Measurements from ENCODE around the gene ERCC1.

The ERCC1 gene

GRCh38 chr19:45428384-45429231, 4.9 kb upstream of the ERCC1 start:
- TF ChIP-seq CTCF (IDR thresholded peaks at IDR 0.05; ENCODE audit: control extremely low read depth, extremely low read depth, low read depth, missing control alignments) = peak; percentile 41
- ChIA-PET POLR2A (no interaction called here), CTCF (interaction anchor here (0.7 to 7.1 kb wide), 18 partner anchors 9 to 265 kb away, joined by 3 to 86 read pairs (median 4); no protein-coding TSS in a partner anchor)
- DNase-seq (ENCODE audit: extremely low spot score) = no peak

GRCh38 chr19:45424191-45425058, 708 bp upstream of the ERCC1 start:
- no peak for DNase-seq (ENCODE audit: extremely low spot score)
- ChIA-PET CTCF (interaction anchor here (0.7 to 2.2 kb wide), 4 partner anchors 15 to 61 kb away, joined by 3 to 14 read pairs (median 11); no protein-coding TSS in a partner anchor), POLR2A (no interaction called here)
- TF ChIP-seq CTCF (IDR thresholded peaks at IDR 0.05; ENCODE audit: control extremely low read depth, extremely low read depth, low read depth, missing control alignments) = no peak

- no peak for TF ChIP-seq CTCF (IDR thresholded peaks at IDR 0.05; ENCODE audit: control extremely low read depth, extremely low read depth, low read depth, missing control alignments)
- CTCF ChIA-PET = no interaction called here
- DNase-seq (ENCODE audit: extremely low spot score) = no peak
- POLR2A ChIA-PET = no interaction called here
Measured at GRCh38 chr19:45423033-45423588, 606 bp downstream of the ERCC1 start.

- ChIA-PET CTCF (interaction anchor here (2.4 to 3.1 kb wide), 2 partner anchors 17 to 63 kb away, joined by 14 to 20 read pairs; no protein-coding TSS in a partner anchor), POLR2A (interaction anchor here (1.5 kb wide), 1 partner anchor 46 kb away, joined by 6 read pairs; the partner anchor contains the start of gene FOSB)
Measured at GRCh38 chr19:45421947-45422498, 1.7 kb downstream of the ERCC1 start.

GRCh38 chr19:45420871-45421270, 2.8 kb downstream of the ERCC1 start:
- no peak for TF ChIP-seq CTCF (IDR thresholded peaks at IDR 0.05; ENCODE audit: control extremely low read depth, extremely low read depth, low read depth, missing control alignments)
- CTCF ChIA-PET = interaction anchor here (1.4 to 3.1 kb wide), 3 partner anchors 19 to 65 kb away, joined by 8 to 20 read pairs (median 14); no protein-coding TSS in a partner anchor
- POLR2A ChIA-PET = interaction anchor here (1.5 kb wide), 1 partner anchor 47 kb away, joined by 6 read pairs; the partner anchor contains the start of gene FOSB
- DNase-seq (ENCODE audit: extremely low spot score) = no peak

More at GRCh38 chr19:45421947-45422498, 1.7 kb downstream of the ERCC1 start:
- DNase-seq (ENCODE audit: extremely low spot score) = no peak
- TF ChIP-seq CTCF (IDR thresholded peaks at IDR 0.05; ENCODE audit: control extremely low read depth, extremely low read depth, low read depth, missing control alignments) = no peak
